ENCODE data around the gene HOPX. TPM values are rescaled to one million over a fixed set of nuclear protein-coding genes. Genes with fewer than 3 reads are reported as not detected.

Gene HOPX
- polyA plus RNA-seq, 2 of the 4 experiments (the other 2 are of a cell fraction), result not detected

DNA sequence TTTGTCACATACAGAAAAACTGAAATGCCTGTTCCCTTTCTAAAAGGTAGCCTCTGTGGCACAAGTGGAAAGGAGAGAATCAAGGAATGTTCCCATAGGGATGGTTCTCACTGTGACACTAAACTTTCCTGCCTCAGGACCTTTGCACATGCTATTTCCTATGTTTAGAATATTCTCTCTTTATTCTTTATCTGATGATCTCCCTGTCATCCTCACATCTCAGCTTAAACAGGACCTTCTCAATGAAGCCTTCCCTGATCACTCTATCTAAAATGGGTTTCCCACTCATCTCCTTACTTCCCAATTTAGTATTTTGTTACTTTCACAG, 32.3 kb downstream of the HOPX start:
- ChIA-PET POLR2A (no interaction called here), CTCF (interaction anchor here (1.3 kb wide), 1 partner anchor 187 kb away, joined by 3 read pairs; no protein-coding TSS in a partner anchor)
- ATAC-seq (no peak), FAIRE-seq (no peak), DNase-seq (ENCODE audit: low read depth in 1 of 2, low spot score in 1 of 2) (no peak)
- Histone ChIP-seq H3K4me2 (no peak overlapping the region), H3K4me3 (no peak overlapping the region), H3K9me3 (no peaks in the 10 kb centered on the region), H3K4me1 (no peaks in the 10 kb centered on the region), H3K27ac (no peak overlapping the region)
- TF ChIP-seq HEYL (CRISPR knock-in tag; IDR thresholded peaks at IDR 0.05) (no peak), CHD2 (IDR thresholded peaks at IDR 0.05; ENCODE audit: low read length, partially characterized antibody) (no peak), KDM5A (IDR thresholded peaks at IDR 0.05) (no peak), CBX8 (IDR thresholded peaks at IDR 0.05) (no peak), BHLHE40 (IDR thresholded peaks at IDR 0.05; ENCODE audit: low read depth, low read length) (no peak), NPAS2 (CRISPR knock-in tag; IDR thresholded peaks at IDR 0.05; ENCODE audit: borderline replicate concordance) (no peak), FOSB (CRISPR knock-in tag; IDR thresholded peaks at IDR 0.05) (no peak), SREBF2 (IDR thresholded peaks at IDR 0.05) (no peak), HOXB13 (CRISPR knock-in tag; IDR thresholded peaks at IDR 0.05; ENCODE audit: low read depth) (no peak)
- TF ChIP-seq, protein P1, sequence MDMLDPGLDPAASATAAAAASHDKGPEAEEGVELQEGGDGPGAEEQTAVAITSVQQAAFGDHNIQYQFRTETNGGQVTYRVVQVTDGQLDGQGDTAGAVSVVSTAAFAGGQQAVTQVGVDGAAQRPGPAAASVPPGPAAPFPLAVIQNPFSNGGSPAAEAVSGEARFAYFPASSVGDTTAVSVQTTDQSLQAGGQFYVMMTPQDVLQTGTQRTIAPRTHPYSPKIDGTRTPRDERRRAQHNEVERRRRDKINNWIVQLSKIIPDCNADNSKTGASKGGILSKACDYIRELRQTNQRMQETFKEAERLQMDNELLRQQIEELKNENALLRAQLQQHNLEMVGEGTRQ (IDR thresholded peaks at IDR 0.05), result no peak
- TF ChIP-seq, protein P2, sequence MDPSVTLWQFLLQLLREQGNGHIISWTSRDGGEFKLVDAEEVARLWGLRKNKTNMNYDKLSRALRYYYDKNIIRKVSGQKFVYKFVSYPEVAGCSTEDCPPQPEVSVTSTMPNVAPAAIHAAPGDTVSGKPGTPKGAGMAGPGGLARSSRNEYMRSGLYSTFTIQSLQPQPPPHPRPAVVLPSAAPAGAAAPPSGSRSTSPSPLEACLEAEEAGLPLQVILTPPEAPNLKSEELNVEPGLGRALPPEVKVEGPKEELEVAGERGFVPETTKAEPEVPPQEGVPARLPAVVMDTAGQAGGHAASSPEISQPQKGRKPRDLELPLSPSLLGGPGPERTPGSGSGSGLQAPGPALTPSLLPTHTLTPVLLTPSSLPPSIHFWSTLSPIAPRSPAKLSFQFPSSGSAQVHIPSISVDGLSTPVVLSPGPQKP (IDR thresholded peaks at IDR 0.05; ENCODE audit: low read depth, low read length), result no peak

DNA sequence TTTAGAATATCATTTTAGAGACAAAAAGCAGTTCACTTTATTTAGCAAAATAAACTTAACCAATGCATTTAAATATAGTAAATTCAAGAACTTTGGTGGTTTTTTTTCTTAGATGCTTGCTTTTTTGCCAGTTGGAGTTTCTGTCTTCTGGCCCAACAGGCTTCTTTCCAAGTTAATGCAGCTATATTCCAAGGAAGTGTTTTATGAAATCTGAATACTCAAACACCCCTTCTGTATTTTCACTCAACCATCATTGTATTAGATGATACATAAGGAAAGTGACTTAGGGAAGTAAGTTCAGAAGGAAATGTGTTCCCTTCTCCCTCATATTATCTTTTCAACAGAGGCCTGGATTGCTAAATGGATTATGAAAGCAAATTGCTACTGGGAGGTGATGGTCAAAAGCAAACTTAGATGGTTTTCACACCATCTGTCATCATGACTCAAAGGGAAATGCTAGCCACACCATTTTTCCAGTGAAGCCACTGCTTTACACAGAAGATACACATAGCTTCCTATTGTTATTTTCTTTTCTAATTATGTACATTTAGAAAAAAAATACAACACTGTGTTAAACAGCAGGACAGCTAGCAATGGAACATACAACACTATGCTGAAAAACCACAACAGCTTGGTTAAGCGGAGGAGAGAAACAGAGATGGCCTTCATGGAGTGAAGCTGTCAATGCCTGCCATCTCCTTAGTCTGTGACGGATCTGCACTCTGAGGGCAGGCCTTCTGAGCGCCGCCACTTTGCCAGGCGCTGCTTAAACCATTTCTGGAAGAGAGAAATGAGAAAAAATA, 32.9 kb downstream of the HOPX start:
- Histone ChIP-seq H3K4me3 (no peak overlapping the region), H3K9me3 (no peaks in the 10 kb centered on the region), H3K4me2 (no peak overlapping the region), H3K27ac (no peak overlapping the region), H3K4me1 (no peaks in the 10 kb centered on the region)
- ATAC-seq, result no peak
- CTCF ChIA-PET, result interaction anchor here (1.3 kb wide), 1 partner anchor 188 kb away, joined by 3 read pairs; no protein-coding TSS in a partner anchor
- 80% methylated on average over 5 of the region's 5 CpGs for whole genome bisulfite sequencing (ENCODE audit: missing lambda C conversion rate)
- POLR2A ChIA-PET, result no interaction called here
- no peak for FAIRE-seq
- no peak for DNase-seq (ENCODE audit: low read depth in 1 of 2, low spot score in 1 of 2)
- TF ChIP-seq, protein P3, sequence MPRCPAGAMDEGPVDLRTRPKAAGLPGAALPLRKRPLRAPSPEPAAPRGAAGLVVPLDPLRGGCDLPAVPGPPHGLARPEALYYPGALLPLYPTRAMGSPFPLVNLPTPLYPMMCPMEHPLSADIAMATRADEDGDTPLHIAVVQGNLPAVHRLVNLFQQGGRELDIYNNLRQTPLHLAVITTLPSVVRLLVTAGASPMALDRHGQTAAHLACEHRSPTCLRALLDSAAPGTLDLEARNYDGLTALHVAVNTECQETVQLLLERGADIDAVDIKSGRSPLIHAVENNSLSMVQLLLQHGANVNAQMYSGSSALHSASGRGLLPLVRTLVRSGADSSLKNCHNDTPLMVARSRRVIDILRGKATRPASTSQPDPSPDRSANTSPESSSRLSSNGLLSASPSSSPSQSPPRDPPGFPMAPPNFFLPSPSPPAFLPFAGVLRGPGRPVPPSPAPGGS (IDR thresholded peaks at IDR 0.05), result no peak
- TF ChIP-seq FOXS1 (CRISPR knock-in tag; IDR thresholded peaks at IDR 0.05) (no peak), JUN (IDR thresholded peaks at IDR 0.05) (no peak), KDM1A (IDR thresholded peaks at IDR 0.05; ENCODE audit: low read depth) (no peak), EP300 (IDR thresholded peaks at IDR 0.05) (no peak), CHD4 (IDR thresholded peaks at IDR 0.05; ENCODE audit: borderline replicate concordance) (no peak), POLR2A (IDR thresholded peaks at IDR 0.05; ENCODE audit: low read length) (no peak), TP53 (CRISPR knock-in tag; IDR thresholded peaks at IDR 0.05) (no peak), FOSL2 (IDR thresholded peaks at IDR 0.05) (no peak), FOSL2 (CRISPR knock-in tag; IDR thresholded peaks at IDR 0.05) (no peak), ESRRA (IDR thresholded peaks at IDR 0.05; ENCODE audit: borderline replicate concordance, low read length) (no peak), CBX2 (IDR thresholded peaks at IDR 0.05; ENCODE audit: borderline replicate concordance, low read depth) (no peak), CBX8 (IDR thresholded peaks at IDR 0.05) (no peak), ZNF302 (CRISPR knock-in tag; IDR thresholded peaks at IDR 0.05) (no peak), TFCP2L1 (CRISPR knock-in tag; IDR thresholded peaks at IDR 0.05) (no peak), CHD2 (IDR thresholded peaks at IDR 0.05; ENCODE audit: low read length, partially characterized antibody) (no peak), EHMT2 (IDR thresholded peaks at IDR 0.05; ENCODE audit: low read depth) (no peak)
- TF ChIP-seq, protein P4, sequence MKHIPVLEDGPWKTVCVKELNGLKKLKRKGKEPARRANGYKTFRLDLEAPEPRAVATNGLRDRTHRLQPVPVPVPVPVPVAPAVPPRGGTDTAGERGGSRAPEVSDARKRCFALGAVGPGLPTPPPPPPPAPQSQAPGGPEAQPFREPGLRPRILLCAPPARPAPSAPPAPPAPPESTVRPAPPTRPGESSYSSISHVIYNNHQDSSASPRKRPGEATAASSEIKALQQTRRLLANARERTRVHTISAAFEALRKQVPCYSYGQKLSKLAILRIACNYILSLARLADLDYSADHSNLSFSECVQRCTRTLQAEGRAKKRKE (CRISPR knock-in tag; IDR thresholded peaks at IDR 0.05; ENCODE audit: low read depth), result no peak
- TF ChIP-seq, protein P5, sequence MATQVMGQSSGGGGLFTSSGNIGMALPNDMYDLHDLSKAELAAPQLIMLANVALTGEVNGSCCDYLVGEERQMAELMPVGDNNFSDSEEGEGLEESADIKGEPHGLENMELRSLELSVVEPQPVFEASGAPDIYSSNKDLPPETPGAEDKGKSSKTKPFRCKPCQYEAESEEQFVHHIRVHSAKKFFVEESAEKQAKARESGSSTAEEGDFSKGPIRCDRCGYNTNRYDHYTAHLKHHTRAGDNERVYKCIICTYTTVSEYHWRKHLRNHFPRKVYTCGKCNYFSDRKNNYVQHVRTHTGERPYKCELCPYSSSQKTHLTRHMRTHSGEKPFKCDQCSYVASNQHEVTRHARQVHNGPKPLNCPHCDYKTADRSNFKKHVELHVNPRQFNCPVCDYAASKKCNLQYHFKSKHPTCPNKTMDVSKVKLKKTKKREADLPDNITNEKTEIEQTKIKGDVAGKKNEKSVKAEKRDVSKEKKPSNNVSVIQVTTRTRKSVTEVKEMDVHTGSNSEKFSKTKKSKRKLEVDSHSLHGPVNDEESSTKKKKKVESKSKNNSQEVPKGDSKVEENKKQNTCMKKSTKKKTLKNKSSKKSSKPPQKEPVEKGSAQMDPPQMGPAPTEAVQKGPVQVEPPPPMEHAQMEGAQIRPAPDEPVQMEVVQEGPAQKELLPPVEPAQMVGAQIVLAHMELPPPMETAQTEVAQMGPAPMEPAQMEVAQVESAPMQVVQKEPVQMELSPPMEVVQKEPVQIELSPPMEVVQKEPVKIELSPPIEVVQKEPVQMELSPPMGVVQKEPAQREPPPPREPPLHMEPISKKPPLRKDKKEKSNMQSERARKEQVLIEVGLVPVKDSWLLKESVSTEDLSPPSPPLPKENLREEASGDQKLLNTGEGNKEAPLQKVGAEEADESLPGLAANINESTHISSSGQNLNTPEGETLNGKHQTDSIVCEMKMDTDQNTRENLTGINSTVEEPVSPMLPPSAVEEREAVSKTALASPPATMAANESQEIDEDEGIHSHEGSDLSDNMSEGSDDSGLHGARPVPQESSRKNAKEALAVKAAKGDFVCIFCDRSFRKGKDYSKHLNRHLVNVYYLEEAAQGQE (IDR thresholded peaks at IDR 0.05), result no peak
- TF ChIP-seq, protein P6, sequence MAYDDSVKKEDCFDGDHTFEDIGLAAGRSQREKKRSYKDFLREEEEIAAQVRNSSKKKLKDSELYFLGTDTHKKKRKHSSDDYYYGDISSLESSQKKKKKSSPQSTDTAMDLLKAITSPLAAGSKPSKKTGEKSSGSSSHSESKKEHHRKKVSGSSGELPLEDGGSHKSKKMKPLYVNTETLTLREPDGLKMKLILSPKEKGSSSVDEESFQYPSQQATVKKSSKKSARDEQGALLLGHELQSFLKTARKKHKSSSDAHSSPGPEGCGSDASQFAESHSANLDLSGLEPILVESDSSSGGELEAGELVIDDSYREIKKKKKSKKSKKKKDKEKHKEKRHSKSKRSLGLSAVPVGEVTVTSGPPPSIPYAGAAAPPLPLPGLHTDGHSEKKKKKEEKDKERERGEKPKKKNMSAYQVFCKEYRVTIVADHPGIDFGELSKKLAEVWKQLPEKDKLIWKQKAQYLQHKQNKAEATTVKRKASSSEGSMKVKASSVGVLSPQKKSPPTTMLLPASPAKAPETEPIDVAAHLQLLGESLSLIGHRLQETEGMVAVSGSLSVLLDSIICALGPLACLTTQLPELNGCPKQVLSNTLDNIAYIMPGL (CRISPR knock-in tag; IDR thresholded peaks at IDR 0.05; ENCODE audit: borderline replicate concordance), result no peak

Data from A549 (cell line).